Measurements from ENCODE around the gene PSENEN.

- TF ChIP-seq CTCF (conservative IDR thresholded peaks at IDR 0.05) (no peak), EZH2 (IDR thresholded peaks at IDR 0.05; ENCODE audit: low read depth) (no peak)
These were observed 5.4 kb upstream of the PSENEN start for GRCh38 chr19:35740108-35740422.

Data from PC-9 (cell line).